ENCODE data around the gene CCDC60. TPM values are rescaled to one million over a fixed set of nuclear protein-coding genes. Genes with fewer than 3 reads are reported as not detected.
"Not testable (repeated sequence)": the region's sequence is repeated elsewhere in the genome, so short reads cannot be mapped to it uniquely, and the experiment has no call there.

Gene CCDC60
- total RNA-seq, 1 donor from 2014 or later = not detected

DNA sequence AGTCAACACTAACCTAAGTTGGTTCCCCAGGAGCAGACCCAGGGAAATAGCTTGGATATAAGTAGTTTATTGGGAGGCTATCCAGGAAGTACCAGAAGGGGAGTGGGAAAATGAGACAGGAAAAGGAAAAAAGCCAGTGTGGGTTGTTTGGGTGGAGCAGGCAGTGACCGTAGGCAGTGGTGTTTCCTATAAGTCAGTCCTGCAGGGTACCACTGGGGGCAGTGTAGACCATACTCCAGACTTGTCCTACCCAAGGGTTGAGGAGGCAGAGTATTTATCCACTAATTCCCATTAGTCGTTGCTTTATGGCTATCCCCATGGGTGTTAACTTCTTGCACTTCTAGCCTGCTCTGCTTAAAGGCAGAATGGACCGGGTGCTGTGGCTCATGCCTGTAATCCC, 6.4 kb upstream of the CCDC60 start:
- no peak for DNase-seq (ENCODE audit: low spot score)

DNA sequence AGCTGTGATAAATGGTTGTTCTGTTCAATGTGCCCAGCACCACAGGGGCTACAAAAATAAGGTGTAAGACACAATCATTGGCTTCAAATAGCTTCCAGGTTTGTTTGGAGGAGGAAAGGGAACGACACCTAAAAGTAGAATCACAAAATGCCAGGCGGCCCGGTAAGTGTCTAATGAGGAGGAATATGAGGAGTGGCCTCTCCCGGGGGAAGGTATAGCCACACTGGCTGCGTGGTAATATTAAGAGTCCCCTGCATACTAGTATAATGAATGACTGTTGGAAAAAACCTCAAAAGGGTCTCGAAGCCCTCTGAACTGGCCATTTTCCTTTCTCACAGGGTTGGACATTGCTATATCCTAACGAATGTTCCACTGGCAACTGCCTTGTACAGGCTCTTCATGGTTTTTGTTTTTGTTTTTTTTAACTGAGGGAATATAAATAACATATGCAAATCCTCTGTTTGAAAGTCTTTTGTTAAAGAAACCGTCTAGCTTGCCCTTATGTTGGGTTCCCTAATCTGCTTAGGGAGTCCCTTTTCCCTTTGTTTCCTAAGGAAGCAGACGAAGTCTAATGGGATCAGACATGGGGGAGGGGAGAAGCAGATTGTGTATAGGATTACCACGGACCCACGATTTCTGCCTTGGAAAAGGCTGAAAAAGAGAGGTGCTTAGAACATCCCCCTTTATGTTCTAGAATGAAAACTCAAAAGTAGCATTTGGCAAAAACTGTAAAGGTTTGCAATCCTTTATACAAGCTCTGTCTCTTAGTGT, 4.2 kb downstream of the CCDC60 start:
- DNase-seq (ENCODE audit: low spot score) = no peak

DNA sequence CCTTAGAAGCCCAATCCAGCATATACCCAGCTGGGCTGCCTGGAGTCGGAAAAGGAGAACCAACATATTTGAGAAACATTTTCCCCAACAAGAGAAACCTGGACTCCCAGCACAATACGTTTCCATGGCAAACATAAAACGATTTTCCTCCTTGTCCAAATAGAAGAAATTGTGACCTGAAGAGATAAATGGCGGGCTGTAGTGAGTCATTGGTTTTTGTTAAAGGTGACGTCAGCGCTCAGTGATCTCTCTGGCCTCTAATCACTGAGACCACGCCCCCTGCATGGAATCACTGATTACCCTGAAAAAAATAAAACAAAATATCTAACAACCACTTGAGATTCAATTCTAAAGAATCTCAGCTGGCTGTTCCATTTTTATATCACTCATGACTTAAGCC, 6.0 kb downstream of the CCDC60 start:
- no peak for DNase-seq (ENCODE audit: low spot score)

DNA sequence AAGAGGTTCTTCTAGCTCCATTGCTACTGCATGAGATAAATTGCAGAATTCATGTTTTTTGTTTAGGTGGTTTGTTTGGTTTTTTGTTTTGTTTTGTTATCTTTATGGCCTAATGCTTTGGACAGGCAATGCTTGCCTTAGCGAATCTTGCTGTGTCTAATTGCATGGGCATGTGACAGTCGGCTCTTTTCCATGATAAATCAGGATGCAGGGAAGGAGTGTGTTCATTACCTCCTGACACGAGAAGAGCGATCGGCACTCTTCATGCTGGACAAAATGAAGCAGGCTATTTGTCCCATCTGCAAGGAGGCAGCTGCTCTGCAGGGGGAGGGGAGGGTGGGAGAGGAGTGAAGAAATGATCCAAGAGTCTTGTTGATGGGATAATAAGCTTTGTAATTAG, 6.5 kb downstream of the CCDC60 start:
- DNase-seq (ENCODE audit: low spot score) = no peak

DNA sequence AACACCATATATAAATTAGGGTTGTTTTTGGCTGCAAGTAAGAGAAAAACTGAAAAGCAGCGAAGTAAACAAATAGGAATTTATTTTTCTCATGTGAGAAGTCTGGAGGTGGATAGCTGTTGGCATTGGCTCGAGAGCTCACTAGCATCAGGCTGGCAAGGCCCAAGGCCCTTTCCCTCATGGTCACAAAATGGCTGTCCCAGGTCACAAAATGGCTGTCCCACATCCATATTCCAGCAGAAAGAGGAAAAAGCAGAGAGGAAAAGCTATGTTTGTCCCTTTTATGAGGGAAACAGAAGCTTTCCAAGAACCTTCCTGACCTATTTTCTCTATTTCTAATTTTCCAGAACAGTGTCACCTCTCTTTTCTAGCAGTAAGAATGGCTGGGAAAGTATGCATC, 7.5 kb downstream of the CCDC60 start:
- DNase-seq (ENCODE audit: low spot score) = no peak

DNA sequence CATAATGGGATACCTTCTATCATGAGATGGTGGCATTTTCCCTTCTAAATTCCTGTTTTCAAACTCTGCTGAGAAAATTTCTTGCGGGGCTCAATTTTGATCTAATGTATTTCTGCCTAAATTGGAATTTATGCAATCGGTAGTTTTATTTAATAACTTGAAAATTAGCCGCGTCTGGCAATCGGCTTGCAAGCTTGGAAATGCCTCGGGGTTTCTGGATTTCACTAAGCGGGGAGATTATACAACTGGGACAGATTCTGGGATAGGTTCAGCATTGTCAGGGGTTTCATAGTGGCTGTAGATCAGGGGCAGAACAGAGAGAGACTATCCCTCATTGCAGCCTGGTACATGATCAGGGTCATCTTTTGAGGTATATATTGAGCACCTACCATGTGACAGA, 8.6 kb downstream of the CCDC60 start:
- no peak for DNase-seq (ENCODE audit: low spot score)

DNA sequence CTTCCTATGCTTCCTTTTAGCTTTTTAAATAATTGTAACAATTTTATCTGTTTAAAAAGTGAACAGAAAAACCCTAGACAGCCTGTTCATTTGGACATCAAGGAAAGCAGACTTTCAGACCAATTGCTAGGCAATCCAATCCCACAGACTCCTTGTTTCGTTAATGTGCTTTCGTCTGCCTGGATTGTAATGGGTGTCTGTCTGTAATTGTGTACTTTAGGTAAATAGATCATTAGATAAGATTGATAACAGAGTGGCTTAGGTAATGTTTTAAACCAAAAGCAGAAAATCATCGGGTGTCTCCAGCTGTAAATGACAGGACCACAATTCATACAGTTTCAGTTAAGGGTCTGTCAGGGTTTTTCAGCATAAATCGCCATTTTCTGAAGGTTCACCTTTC, 19.6 kb downstream of the CCDC60 start:
- no peak for DNase-seq (ENCODE audit: low spot score)

DNA sequence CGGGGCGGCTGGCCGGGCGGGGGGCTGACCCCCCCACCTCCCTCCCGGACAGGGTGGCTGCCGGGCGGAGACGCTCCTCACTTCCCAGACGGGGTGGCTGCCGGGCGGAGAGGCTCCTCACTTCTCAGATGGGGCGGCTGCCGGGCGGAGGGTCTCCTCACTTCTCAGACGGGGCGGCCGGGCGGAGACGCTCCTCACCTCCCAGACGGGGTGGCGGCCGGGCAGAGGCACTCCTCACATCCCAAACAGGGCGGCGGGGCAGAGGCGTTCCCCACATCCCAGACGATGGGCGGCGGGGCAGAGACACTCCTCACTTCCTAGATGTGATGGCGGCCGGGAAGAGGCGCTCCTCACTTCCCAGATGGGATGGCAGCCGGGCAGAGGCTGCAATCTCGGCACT, 25.8 kb downstream of the CCDC60 start:
- not testable (repeated sequence) for DNase-seq (ENCODE audit: low spot score)

DNA sequence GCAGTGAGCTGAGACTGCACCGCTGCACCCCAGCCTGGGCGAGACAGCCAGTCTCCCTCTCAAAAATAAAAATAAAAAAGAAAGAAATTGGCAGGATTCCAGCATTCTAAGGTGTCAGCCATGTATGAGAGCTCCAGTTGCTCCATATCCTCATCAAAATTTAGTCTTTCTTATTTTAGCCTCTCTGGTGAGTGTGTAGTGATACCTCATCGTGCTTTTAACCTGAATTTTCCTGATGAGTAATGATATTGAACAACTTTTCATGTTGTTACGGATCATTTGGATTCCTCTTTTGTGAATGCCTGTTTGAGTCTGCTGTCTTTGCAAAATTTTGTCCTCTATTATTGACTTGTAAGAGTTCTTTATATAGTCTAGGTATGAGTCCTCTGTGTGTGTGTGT, 28.5 kb downstream of the CCDC60 start:
- DNase-seq (ENCODE audit: low spot score) = no peak

DNA sequence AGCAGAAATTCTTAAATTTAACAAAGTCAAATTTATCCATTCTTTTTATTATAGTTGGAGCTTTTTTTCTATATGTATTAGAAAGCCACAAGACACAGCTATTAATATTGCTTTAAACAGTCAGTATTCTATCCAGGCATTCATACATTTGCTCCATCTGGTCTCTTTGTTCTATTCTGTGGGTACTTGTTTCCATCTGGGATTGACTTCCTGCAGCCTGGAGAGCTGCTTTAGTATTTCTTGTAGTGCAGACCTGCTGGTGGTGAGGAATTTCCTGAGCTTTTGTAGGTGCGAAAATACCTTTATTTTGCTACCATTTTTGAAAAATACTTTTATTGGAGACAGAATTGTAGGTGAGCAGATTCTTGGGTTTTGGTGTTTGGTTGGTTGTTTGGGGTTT, 29.0 kb downstream of the CCDC60 start:
- DNase-seq (ENCODE audit: low spot score) = no peak

DNA sequence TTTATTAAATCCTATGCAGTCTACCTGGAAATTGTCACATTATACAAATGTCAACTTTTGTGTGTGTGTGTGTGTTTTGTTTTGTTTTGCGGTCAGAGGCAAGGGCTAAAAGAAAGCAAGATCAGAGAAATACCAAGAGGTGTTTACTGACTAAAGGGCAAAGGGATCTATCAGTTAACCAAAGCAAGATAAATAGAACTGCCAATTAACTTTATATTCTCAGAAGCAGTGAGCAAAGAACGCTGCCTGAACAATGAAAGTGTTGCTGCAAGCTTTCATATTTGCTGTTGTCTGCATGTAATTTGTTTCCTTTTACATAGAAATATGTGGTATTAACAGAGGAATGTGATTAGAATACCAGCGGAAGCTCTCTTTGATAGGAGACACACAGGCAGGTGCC, 30.9 kb downstream of the CCDC60 start:
- DNase-seq (ENCODE audit: low spot score) = no peak

DNA sequence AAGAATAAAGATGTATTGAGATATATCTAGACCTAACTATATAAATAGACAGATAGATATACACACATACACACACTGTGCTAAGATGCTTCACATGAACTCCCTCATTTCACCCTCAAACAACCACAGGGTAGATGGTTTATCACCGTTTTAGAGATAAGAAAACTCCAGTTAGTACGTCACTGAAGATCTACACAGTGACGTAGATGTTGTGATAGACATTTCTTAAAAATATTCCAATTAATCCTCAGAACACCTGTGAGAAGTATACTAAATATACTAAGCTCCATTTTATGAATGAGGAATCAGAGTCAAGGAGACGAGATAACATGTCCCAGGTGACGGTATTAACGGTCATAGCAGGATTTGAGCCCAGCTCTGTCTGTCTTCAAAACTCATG, 31.5 kb downstream of the CCDC60 start:
- no peak for DNase-seq (ENCODE audit: low spot score)

DNA sequence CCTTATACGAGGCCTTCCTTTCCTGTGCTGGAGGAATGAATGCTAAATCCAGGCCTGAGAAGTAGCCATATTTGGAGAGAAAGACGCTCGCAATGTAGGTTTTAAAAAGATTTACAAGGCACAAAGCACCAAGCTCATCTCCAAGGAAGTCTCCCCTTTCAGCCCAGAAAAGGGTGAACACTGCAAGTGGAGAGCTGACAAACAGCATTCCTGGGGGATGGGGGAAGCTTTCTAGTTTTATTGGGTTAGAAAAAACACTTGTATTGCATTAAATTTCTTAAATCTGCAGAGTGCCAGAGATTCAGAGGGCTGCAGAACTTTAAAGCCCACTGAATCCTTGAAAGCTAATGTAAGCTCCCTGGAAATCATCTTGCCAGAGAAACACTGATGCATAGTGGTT, 34.6 kb downstream of the CCDC60 start:
- DNase-seq (ENCODE audit: low spot score) = no peak

DNA sequence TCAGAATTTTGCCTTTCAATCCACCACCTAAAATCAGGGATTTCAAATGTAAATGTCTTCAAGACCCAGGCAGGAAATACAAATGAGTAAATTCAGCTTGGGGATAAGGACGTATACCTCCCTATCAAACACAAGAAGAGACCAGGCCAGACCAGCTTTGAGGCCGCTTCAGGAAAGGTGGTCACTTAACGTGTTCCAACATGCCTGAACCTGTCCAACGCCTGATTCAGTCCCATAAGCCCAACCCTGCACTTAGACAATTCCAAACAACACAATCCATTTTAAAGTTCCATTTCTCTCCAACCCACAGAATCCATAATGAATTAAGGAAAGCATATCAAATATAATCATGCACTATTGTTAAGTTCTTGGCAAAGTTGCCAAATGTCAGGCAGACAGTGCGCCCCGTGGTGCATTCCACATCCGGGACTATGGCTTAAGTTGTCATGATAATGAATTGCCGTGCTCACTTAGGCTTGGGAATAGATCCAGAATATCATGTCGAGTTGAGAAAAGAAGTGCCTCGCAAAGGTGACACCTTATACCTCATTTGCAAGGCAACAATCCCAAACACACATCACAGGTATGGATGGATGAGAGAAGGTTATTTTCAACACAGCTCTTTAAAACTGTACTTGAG, 35.5 kb downstream of the CCDC60 start:
- no peak for DNase-seq (ENCODE audit: low spot score)

DNA sequence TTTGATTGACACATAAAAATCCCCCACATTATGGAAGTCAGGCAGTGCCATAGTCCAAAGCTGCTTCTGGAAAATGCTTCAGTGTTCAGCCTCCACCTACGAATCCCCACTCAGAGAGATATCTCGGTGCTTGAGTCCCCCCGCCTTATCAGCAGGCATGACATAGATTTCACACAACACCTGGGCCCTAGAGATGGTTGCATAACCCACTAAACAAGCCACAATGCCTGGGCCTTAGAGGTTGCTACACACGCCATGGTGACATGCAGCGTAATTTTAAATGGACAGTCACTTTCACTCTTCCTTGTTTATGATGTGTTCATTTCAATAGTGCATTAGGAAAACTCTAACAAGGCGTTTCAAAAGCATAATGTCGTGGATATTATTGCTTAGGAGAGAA, 38.0 kb downstream of the CCDC60 start:
- DNase-seq (ENCODE audit: low spot score) = no peak

DNA sequence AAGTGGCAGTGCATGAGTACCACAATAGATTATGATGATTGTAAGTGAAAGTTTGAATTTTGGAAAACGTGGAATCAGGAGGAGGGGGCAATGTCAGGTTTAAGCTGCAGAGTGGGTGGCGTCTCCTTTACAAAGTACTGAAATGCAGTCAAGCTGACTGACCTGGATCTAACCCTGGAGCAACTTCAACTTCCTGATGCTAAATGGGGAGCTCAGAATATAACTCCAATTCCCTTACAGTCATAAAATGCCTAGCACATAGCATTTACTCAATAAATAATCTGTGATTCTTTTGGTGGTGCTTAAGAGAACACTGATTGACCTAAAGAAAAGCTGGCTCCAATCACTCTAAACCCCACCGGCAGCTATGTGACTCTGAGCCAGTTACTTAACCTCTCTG, 38.5 kb downstream of the CCDC60 start:
- no peak for DNase-seq (ENCODE audit: low spot score)

DNA sequence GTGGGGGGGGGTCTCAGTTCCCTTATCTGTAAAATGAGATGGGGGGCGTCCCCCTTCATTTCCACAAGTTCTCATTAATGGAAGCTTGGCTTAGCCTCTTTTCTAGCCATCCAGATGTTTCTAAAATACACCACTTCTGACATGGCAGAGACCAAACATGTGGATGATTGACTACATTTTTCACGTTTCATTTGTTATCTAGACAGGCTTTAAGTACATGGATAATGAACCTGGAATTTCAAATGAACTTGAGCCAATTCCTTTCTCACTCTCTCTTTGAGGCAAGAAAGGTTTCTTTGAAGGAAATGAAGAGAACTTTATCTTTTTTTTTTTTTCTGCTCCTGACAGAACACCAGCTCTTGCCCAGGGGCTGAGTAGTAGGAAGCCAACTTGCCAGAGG, 39.1 kb downstream of the CCDC60 start:
- no peak for DNase-seq (ENCODE audit: low spot score)

DNA sequence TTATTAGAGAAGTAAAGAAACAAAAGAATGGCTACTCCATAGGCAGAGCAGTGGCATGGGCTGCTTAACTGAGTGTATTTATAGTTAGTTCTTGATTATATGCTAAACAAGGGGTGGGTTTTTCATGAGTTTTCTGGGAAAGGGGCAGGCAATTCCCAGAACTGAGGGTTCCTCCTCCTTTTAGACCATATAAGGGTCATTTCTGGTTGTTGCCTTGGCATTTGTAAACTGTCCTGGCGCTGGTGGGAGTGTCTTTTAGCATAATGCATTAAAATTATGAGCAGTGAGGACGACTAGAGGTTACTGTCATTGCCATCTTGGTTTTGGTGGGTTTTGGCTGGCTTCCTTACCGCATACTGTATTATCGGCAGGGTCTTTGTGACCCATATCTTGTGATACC, 40.1 kb downstream of the CCDC60 start:
- DNase-seq (ENCODE audit: low spot score) = no peak

DNA sequence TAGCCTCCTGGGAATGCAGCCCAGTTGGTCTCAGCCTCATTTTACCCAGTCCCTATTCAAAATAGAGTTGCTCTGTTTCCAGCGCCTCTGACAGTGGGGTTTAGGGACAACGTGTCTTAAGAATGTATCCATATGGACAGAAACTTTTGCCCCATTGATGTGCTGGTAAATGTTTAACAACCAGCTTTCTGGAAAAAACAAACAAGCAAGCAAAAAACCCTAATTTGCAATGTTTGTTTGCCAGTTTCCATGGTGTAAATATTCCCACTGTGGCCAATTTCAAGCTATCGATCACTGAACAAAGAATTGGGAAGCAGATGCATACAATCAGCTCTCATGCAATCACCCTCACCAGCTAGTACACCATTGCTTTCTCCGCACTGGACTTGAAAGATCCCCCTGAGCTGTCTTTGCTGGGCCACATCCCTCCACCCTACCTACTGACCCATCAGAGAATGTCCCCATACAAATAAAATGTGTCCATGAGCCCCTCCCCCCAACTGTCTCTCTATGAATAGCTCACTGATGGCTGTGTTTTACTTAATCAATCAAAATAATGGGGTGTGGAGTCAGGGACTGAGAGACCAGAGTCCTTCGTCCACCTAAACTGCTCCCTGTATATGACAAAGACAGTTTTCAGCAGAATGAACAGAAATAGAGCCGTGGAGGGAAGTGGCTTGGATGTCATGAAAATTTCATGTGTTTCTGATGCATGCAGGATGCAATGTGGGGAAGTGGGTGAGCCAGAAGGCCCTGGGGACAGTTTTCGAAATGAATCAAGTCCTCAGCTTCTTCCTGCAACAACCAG, 40.8 kb downstream of the CCDC60 start:
- DNase-seq (ENCODE audit: low spot score) = no peak

DNA sequence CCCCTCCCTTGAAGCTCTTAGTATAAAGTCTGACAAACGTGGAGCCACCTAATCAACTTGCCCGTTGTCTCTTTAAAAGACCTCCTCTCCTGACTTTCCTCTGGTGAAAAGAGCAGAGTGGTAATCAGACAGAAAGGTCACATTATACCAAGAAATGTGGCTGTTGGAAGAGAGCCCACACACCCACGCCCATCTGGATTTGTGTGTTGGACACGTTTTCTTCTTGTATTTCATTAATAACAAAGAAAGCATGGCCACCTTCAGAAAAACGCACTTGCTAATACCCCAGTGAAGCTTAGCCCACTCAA, 41.3 kb downstream of the CCDC60 start:
- DNase-seq (ENCODE audit: low spot score) = no peak

DNA sequence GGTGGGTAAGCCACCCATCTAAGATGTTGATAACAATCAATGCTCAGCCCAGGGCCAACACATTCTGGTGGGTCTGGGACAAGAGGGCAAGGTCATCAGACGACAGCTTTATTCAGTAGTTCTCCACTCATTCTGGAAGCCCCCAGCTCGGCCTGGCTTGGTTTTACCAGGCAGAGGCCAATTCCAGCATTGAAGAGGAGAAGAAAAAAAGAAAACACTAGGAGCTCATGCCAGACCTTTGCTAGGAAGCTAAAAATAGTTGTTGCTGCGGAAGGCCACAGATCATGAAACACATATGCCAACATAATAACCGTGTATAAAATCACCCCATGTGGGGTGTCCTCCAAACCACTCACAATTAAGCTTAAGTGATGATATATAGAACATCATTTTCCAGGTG, 44.4 kb downstream of the CCDC60 start:
- no peak for DNase-seq (ENCODE audit: low spot score)

DNA sequence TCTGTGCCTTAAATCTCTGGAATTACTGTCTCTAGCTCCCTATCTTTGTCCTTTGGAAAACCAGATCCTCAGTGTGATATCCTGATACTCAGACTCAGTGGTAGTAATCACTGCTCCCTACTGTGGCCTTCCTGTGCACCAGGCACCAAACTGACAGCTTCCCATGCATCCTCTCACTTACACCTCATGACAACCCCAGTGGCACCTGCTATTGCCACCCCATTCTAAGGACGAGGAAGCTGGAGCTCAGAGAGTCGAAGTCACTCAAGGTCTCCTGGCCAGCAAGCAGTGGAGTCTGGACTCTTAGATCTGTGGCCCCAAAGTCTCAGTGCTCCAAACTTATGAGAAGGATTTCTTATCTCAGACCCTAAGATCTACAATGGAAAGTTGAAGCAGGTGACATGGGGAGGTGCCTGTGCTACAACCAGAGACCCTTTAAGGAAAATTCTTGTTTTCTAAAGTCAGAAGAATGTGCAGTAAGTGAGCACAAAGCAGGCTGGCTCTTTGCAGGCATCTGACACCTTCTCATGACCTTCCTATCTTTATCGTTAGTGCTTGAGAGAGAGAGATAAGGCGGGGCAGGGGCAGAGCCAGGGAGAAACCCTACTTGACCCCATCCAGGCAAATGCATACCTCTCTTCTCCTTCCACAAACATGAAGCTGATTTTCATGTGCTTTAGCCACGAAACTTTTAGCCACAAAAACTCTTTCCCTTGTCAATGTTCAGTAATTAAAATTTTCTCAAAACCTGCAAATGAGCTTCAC, 47.1 kb downstream of the CCDC60 start:
- no peak for DNase-seq (ENCODE audit: low spot score)

Data from mesenteric fat pad (tissue), 1 donor.